GM19025 (cell line): ENCODE measurements around the gene SUMF2.
"Not testable (repeated sequence)": the region's sequence is repeated elsewhere in the genome, so short reads cannot be mapped to it uniquely, and the experiment has no call there.

Experiments
- ATAC-seq: cut with Tn5 transposase; IDR thresholded peaks from one replicate; pipeline ENCODE4 v1.9.1; 2021; ENCODE audit warnings: mild to moderate bottlenecking, low read depth, moderate library complexity; ENCODE audit not compliant: unreplicated experiment

The SUMF2 gene

GRCh38 chr7:56104138-56104537, 40.1 kb downstream of the SUMF2 start:
- ATAC-seq, result not testable (repeated sequence)

- ATAC-seq, result no peak
These were observed 41.4 kb downstream of the SUMF2 start for GRCh38 chr7:56105508-56105907.

GRCh38 chr7:56106108-56107073, 42.3 kb downstream of the SUMF2 start, which contains the start of gene CHCHD2:
CHCHD2 (minus strand) TSS chr7:56106476; CDS start chr7:56106413, 63 bp downstream.
- ATAC-seq, result peak; percentile 100

GRCh38 chr7:56107954-56108258, 43.8 kb downstream of the SUMF2 start:
- ATAC-seq, result no peak

- ATAC-seq, result no peak
These were observed 46.5 kb downstream of the SUMF2 start for GRCh38 chr7:56110611-56111010.

- ATAC-seq, result not testable (repeated sequence)
These were observed 48.2 kb downstream of the SUMF2 start for GRCh38 chr7:56112244-56112643.

GRCh38 chr7:56115852-56116538, 51.9 kb downstream of the SUMF2 start, which contains the start of gene NUPR2:
NUPR2 (minus strand) TSS chr7:56116417; CDS start chr7:56116314, 103 bp downstream.
- ATAC-seq, result no peak

GRCh38 chr7:56121440-56121839, 57.4 kb downstream of the SUMF2 start:
- no peak for ATAC-seq

GRCh38 chr7:56124981-56125380, 60.9 kb downstream of the SUMF2 start:
- no peak for ATAC-seq

- ATAC-seq, result no peak
These were observed 61.7 kb downstream of the SUMF2 start for GRCh38 chr7:56125831-56126230.

- no peak for ATAC-seq
These were observed 63.3 kb downstream of the SUMF2 start for GRCh38 chr7:56127241-56127975.
